Activated CD4-positive, alpha-beta memory T cell treated with anti-CD3 and anti-CD28 coated beads for 36 hours (primary cell): ENCODE results near the gene ABCC2. TPM values are rescaled to one million over a fixed set of nuclear protein-coding genes. Genes with fewer than 3 reads are reported as not detected.

Source experiments
- CTCF ChIA-PET: fragments of 350-600 bp; sonication (Branson Sonifier 250); formaldehyde crosslinking; loops from one replicate; lab custom pipeline; 2021; ENCODE audit warnings: antibody characterized with exemption, inconsistent platforms; lab: Charles Lee
- POLR2A ChIA-PET: fragments of 350-600 bp; sonication (Branson Sonifier 250); formaldehyde crosslinking; loops from one replicate; lab custom pipeline; 2021; ENCODE audit warnings: antibody characterized with exemption; lab: Charles Lee
- DNase-seq: peaks from one replicate; pipeline ENCODE4 v3.0.0-alpha.2; 2020
- H3K27ac Mint-ChIP-seq: one replicate; pipeline ENCODE4 v1.8.0; 2021; ENCODE audit warnings: mixed read lengths
- H3K27me3 Mint-ChIP-seq: one replicate; pipeline ENCODE4 v1.8.0; 2021; ENCODE audit warnings: mixed read lengths
- H3K36me3 Mint-ChIP-seq: one replicate; pipeline ENCODE4 v1.8.0; 2021; ENCODE audit warnings: mixed read lengths
- H3K4me1 Mint-ChIP-seq: one replicate; pipeline ENCODE4 v1.8.0; 2021; ENCODE audit warnings: low read depth, mixed read lengths
- H3K4me3 Mint-ChIP-seq: one replicate; pipeline ENCODE4 v1.8.0; 2021; ENCODE audit warnings: mild to moderate bottlenecking, mixed read lengths
- H3K9me3 Mint-ChIP-seq: one replicate; pipeline ENCODE4 v1.8.0; 2021; ENCODE audit warnings: mixed read lengths
- intact Hi-C: fragments of 100-400 bp; cut with micrococcal nuclease; formaldehyde crosslinking; loops from one replicate; pipeline ENCODE4 v1.15.1; 2023
- total RNA-seq, 2 experiments: library from RNA; stranded (reverse); gene quantifications; one replicate each; pipeline ENCODE4 v1.2.3, GENCODE V29; 2021

Gene ABCC2
- total RNA-seq, 2 experiments from 2014 or later, result 0.57 to 0.82 TPM

DNA sequence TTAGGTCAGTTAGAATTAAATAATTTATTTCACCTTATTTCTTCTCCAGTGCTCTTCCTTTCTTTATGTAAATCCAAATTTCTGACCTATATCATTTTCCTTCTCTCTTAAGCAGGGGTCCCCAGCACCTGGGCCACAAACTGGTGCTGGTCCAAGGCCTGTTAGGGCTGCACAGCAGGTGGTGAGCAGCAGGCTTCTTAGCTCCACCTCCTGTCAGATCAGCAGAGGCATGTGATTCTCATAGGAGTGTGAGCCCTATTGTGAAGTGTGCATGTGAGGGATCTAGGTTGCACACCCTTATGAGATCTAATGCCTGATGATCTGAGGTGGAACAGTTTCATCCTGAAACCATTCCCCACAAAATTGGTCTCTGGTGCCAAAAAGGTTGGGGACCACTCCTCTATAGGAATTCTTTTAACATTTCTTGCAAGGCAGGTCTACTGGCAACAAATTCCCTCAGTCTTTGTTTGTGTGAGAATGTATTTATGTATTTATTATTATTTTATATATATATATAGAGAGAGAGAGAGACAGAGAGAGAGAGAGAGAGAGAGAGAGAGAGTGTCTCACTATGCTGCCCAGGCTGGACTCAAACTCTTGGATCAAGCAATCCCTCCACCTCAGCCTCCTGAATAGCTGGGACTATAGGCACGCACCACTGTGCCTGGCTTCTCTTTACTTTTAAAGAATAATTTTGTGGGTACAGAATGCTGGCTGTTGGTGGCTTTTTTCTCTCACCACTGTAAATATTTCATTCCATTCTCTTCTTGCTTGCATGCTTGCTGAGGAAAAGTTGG is 4.3 kb upstream of the ABCC2 start:
- CTCF ChIA-PET, result no interaction called here
- Mint-ChIP-seq H3K4me1 (peaks cover 4% of the 10 kb centered on the region), H3K27ac (no peak overlapping the region), H3K4me3 (no peak overlapping the region), H3K9me3 (no peaks in the 10 kb centered on the region), H3K27me3 (no peaks in the 10 kb centered on the region), H3K36me3 (peaks cover 3% of the 10 kb centered on the region)
- intact Hi-C loops, result no loop called here
- POLR2A ChIA-PET, result no interaction called here
- no peak for DNase-seq

GRCh38 chr10:99779335-99779734 is 3.1 kb upstream of the ABCC2 start:
- ChIA-PET POLR2A (no interaction called here), CTCF (no interaction called here)
- H3K27me3 Mint-ChIP-seq, result no peaks in the 10 kb centered on the region

DNA sequence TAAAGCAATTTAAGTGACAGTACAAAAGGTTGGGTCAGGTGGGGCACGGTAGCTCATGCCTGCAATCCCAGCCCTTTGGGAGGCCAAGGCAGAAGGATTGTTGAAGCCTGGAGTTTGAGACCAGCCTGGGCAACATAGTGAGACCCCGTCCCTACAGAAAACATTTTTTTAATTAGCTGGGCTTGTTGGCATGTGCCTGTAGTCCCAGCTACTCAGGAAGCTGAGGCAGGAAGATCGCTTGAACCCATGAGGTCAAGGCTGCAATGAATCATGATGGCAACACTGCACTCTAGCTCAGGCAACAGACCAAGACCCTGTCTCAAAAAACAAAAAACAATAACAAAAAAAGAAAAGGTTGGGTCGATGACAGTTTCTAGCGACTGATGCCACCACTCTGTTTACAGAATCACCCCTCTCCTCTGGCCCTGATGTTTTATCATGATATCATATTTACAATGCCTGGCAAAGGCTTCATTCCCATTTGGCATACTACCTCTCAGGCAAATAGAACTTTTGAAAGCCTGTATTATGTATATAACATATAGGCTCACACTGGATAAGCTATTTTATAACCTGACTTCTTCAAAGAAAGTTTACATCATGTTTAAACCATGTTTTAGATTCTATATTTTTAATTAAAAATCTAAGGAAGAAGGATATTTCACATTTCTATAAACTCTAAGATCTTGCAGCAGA is 558 bp upstream of the ABCC2 start:
- intact Hi-C loops, result no loop called here
- Mint-ChIP-seq H3K4me3 (no peak overlapping the region), H3K27me3 (no peaks in the 10 kb centered on the region), H3K4me1 (no peaks in the 10 kb centered on the region), H3K9me3 (no peaks in the 10 kb centered on the region), H3K36me3 (peaks cover 3% of the 10 kb centered on the region), H3K27ac (no peak overlapping the region)
- DNase-seq, result no peak
- CTCF ChIA-PET, result no interaction called here
- POLR2A ChIA-PET, result no interaction called here

More at GRCh38 chr10:99779335-99779734, 3.1 kb upstream of the ABCC2 start:
- no peak for DNase-seq
- no peaks in the 10 kb centered on the region for H3K9me3 Mint-ChIP-seq
- no peak overlapping the region for H3K4me3 Mint-ChIP-seq
- peaks cover 3% of the 10 kb centered on the region for H3K36me3 Mint-ChIP-seq
- intact Hi-C loops, result no loop called here
- H3K27ac Mint-ChIP-seq, result no peak overlapping the region
- H3K4me1 Mint-ChIP-seq, result peaks cover 4% of the 10 kb centered on the region

GRCh38 chr10:99784016-99784726 is 1.7 kb downstream of the ABCC2 start:
- Mint-ChIP-seq H3K27me3 (no peaks in the 10 kb centered on the region), H3K9me3 (no peaks in the 10 kb centered on the region), H3K36me3 (peaks cover 3% of the 10 kb centered on the region), H3K27ac (no peak overlapping the region), H3K4me1 (no peaks in the 10 kb centered on the region), H3K4me3 (no peak overlapping the region)
- intact Hi-C loops, result no loop called here
- POLR2A ChIA-PET, result no interaction called here
- CTCF ChIA-PET, result no interaction called here
- DNase-seq, result no peak

GRCh38 chr10:99784727-99785441 is 2.4 kb downstream of the ABCC2 start:
- DNase-seq, result no peak
- Mint-ChIP-seq H3K4me1 (no peaks in the 10 kb centered on the region), H3K36me3 (peaks cover 3% of the 10 kb centered on the region), H3K9me3 (no peaks in the 10 kb centered on the region), H3K4me3 (no peak overlapping the region), H3K27ac (no peak overlapping the region), H3K27me3 (no peaks in the 10 kb centered on the region)
- ChIA-PET POLR2A (no interaction called here), CTCF (no interaction called here)
- intact Hi-C loops, result no loop called here

DNA sequence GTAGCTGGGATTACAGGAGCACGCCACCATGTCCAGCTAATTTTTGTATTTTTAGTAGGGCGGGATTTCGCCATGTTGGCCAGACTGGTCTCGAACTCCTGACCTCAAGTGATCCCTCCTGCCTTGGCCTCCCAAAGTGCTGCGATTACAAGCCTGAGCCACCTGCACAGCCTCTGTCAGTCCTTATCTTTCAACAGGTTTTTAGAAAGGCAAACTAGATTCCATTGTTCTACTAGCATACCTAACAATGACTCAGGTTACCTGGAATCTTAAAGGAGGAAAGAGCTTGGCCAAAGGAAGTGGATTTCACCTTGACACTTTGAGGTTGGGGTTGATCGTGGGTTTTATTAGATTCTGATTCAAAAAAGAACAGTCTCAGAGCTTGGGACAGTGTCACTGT is 3.2 kb downstream of the ABCC2 start:
- no peaks in the 10 kb centered on the region for H3K9me3 Mint-ChIP-seq
- no peaks in the 10 kb centered on the region for H3K4me1 Mint-ChIP-seq
- H3K27me3 Mint-ChIP-seq, result no peaks in the 10 kb centered on the region
- POLR2A ChIA-PET, result no interaction called here
- H3K4me3 Mint-ChIP-seq, result no peak overlapping the region
- DNase-seq, result no peak
- no peaks in the 10 kb centered on the region for H3K36me3 Mint-ChIP-seq
- CTCF ChIA-PET, result interaction anchor here (1.4 kb wide), 1 partner anchor 224 kb away, joined by 4 read pairs; the partner anchor contains the start of gene DNMBP
- no peak overlapping the region for H3K27ac Mint-ChIP-seq
- intact Hi-C loops, result no loop called here

DNA sequence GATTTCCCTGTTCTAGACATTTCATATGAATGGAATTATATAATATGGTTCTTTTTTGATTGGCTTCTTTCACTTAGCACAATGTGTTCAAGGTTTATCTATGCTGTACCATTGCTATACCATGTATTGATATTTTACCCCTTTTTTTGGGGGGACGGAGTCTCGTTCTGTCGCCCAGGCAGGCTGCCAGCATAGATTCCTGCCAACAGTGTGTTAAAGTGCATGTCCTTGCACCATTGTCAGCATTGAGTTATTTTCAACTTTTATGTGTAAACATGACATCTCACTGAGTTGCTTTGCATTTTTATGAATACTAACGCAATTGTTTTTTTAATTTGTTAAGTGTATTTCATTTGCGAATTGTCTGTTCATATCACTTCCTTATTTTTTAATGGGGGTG is 4.9 kb downstream of the ABCC2 start:
- H3K4me3 Mint-ChIP-seq, result no peak overlapping the region
- H3K4me1 Mint-ChIP-seq, result no peaks in the 10 kb centered on the region
- H3K36me3 Mint-ChIP-seq, result no peaks in the 10 kb centered on the region
- POLR2A ChIA-PET, result no interaction called here
- intact Hi-C loops, result no loop called here
- no peaks in the 10 kb centered on the region for H3K9me3 Mint-ChIP-seq
- no peaks in the 10 kb centered on the region for H3K27me3 Mint-ChIP-seq
- no peak overlapping the region for H3K27ac Mint-ChIP-seq
- DNase-seq, result no peak
- CTCF ChIA-PET, result interaction anchor here (1.4 kb wide), 1 partner anchor 222 kb away, joined by 4 read pairs; the partner anchor contains the start of gene DNMBP

DNA sequence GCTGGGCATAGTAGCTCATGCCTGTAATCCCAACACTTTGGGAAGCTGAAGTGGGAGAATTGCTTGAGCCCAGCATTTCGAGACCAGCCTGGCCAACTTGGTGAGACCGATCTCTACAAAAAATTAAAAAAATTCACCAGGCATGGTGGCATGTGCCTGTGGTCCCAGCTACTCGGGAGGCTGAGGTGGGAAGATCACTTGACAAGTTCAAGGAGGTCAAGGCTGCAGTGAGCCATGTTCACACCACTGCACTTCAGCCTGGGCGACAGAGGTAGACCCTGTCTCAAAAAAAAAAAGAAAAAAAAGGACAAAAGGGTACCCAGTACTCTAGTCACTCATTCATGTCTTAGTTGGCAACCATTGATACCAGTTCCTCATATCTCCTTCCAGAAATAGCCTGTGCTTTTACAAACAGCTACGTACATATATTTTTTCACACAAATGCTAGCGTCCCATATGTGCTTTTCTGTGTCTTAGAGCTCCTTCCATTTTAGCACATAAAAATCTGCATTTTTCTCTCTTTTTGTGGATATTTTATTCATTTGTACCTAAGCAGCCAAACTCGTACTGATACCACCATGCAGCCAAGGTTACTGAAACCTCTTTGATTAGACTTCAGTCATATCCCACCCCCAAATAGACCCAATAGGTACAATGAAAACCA is 5.5 kb downstream of the ABCC2 start:
- Mint-ChIP-seq H3K27ac (no peak overlapping the region), H3K4me1 (no peaks in the 10 kb centered on the region), H3K9me3 (no peaks in the 10 kb centered on the region), H3K27me3 (no peaks in the 10 kb centered on the region), H3K4me3 (no peak overlapping the region), H3K36me3 (no peaks in the 10 kb centered on the region)
- CTCF ChIA-PET, result no interaction called here
- DNase-seq, result no peak
- intact Hi-C loops, result no loop called here
- POLR2A ChIA-PET, result no interaction called here

DNA sequence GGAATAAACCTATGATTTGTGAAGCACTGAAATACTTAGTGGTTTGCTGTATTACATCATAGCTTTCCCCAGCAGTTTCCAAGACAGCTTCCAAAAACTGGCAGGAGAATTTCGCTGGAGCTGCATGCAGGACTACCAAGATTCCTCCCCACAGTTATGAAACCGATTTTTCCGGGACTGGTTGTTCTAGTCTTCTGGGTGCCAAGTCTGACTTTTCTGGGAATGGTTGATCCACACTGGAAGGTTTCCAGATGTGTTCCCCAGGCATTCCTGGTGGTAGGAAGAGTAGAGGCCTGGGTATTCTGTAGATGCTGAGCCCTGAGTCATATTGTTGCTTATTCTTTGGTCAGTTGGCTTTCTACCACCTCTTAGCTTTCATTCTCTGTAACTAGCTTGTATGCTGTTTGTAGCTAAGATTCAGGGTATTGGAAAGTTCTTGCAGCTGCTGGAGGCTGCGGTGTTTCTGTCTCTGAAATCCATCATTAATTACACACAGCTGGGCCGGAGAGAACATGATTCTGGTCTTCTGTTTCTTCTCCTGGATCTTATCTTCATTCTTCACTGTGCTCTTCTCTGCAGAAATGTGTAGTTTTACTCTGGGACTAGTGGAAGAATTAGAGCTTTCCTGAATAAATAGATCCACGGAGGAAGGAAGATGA is 6.3 kb downstream of the ABCC2 start:
- Mint-ChIP-seq H3K4me3 (no peak overlapping the region), H3K9me3 (no peaks in the 10 kb centered on the region), H3K4me1 (no peaks in the 10 kb centered on the region), H3K27ac (no peak overlapping the region), H3K36me3 (peaks cover 2% of the 10 kb centered on the region), H3K27me3 (no peaks in the 10 kb centered on the region)
- no peak for DNase-seq
- ChIA-PET CTCF (no interaction called here), POLR2A (interaction anchor here (0.5 kb wide), 1 partner anchor 81 kb away, joined by 4 read pairs; no protein-coding TSS in a partner anchor)
- intact Hi-C loops, result no loop called here

DNA sequence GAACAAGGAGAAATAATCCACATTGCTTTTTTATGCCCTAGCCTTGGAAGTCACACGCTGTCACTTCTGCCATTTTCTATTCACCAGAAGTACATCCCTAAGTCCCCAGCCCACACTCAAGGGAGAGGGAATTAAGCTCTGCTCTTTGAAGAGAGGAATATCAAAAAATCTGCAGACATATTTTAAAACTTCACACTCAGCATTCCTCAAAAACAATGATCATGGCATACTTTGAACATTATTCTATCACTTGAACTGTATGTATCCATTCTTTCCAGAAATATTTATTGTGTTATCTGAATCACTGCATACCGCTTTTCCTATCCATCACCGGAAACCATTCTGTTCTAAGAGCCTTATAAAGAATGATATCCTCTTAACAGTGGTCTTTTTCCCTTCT is 9.4 kb downstream of the ABCC2 start:
- no peak overlapping the region for H3K27ac Mint-ChIP-seq

GRCh38 chr10:99793819-99794218 is 11.4 kb downstream of the ABCC2 start:
- Mint-ChIP-seq H3K27me3 (no peaks in the 10 kb centered on the region), H3K27ac (no peak overlapping the region), H3K4me3 (no peak overlapping the region), H3K36me3 (peaks cover 2% of the 10 kb centered on the region), H3K4me1 (no peaks in the 10 kb centered on the region), H3K9me3 (no peaks in the 10 kb centered on the region)
- ChIA-PET CTCF (interaction anchor here (0.9 kb wide), 1 partner anchor 16 kb away, joined by 3 read pairs; no protein-coding TSS in a partner anchor), POLR2A (no interaction called here)
- DNase-seq, result no peak
- intact Hi-C loops, result no loop called here

More for the DNA sequence above, 9.4 kb downstream of the ABCC2 start:
- intact Hi-C loops, result no loop called here
- Mint-ChIP-seq H3K4me1 (no peaks in the 10 kb centered on the region), H3K36me3 (peaks cover 2% of the 10 kb centered on the region), H3K27me3 (no peaks in the 10 kb centered on the region), H3K9me3 (no peaks in the 10 kb centered on the region), H3K4me3 (no peak overlapping the region)
- CTCF ChIA-PET, result no interaction called here
- no peak for DNase-seq
- POLR2A ChIA-PET, result no interaction called here
